Ishikawa (cell line): Measurements from ENCODE around the gene TNFSF15.

Experiments
- CEBPB ChIP-seq: IDR thresholded peaks from 2 replicates; pipeline ENCODE4 v1.6.1; 2012
- CREB1 ChIP-seq: IDR thresholded peaks from 2 replicates; pipeline ENCODE4 v1.6.1; 2012; ENCODE audit warnings: low read depth
- EGR1 ChIP-seq: IDR thresholded peaks from 2 replicates; pipeline ENCODE4 v1.6.1; 2012
- EP300 ChIP-seq: IDR thresholded peaks from 2 replicates; pipeline ENCODE4 v1.6.1; 2012; ENCODE audit warnings: borderline replicate concordance
- FOXM1 ChIP-seq: IDR thresholded peaks from 2 replicates; pipeline ENCODE4 v1.6.1; 2012; ENCODE audit warnings: low read depth, borderline replicate concordance
- MAX ChIP-seq: IDR thresholded peaks from 2 replicates; pipeline ENCODE4 v1.6.1; 2012
- NFIC ChIP-seq: IDR thresholded peaks from 2 replicates; pipeline ENCODE4 v1.6.1; 2012
- RAD21 ChIP-seq: IDR thresholded peaks from 2 replicates; pipeline ENCODE4 v1.6.1; 2012; ENCODE audit warnings: low read depth
- REST ChIP-seq: IDR thresholded peaks from 2 replicates; pipeline ENCODE4 v1.6.1; 2012; ENCODE audit warnings: low read depth, mild to moderate bottlenecking
- TAF1 ChIP-seq: IDR thresholded peaks from 2 replicates; pipeline ENCODE4 v1.6.1; 2012; ENCODE audit warnings: low read depth, mild to moderate bottlenecking
- TCF12 ChIP-seq: IDR thresholded peaks from 2 replicates; pipeline ENCODE4 v1.6.1; 2012; ENCODE audit warnings: low read depth
- TEAD4 ChIP-seq: IDR thresholded peaks from 2 replicates; pipeline ENCODE4 v1.6.1; 2012
- USF1 ChIP-seq: IDR thresholded peaks from 2 replicates; pipeline ENCODE4 v1.6.1; 2012
- YY1 ChIP-seq: IDR thresholded peaks from 2 replicates; pipeline ENCODE4 v1.6.1; 2012; ENCODE audit warnings: low read depth
- ZBTB7A ChIP-seq: IDR thresholded peaks from 2 replicates; pipeline ENCODE4 v1.6.1; 2012; ENCODE audit warnings: low read depth

The TNFSF15 gene

GRCh38 chr9:114759512-114760341 lies 46.1 kb downstream of the TNFSF15 start:
- TF ChIP-seq MAX (no peak), REST (no peak), YY1 (no peak), ZBTB7A (no peak), EP300 (no peak), TEAD4 (no peak), EGR1 (no peak), NFIC (no peak), CREB1 (no peak), RAD21 (no peak), TCF12 (no peak), FOXM1 (no peak), CEBPB (no peak), USF1 (no peak), TAF1 (no peak)

GRCh38 chr9:114757984-114758383 lies 47.9 kb downstream of the TNFSF15 start:
- TF ChIP-seq REST: no peak
- TF ChIP-seq TCF12: no peak
- TF ChIP-seq EP300: no peak
- TF ChIP-seq TEAD4: no peak
- TF ChIP-seq USF1: no peak
- TF ChIP-seq TAF1: no peak
- no peak for TF ChIP-seq ZBTB7A
- no peak for TF ChIP-seq RAD21
- TF ChIP-seq CREB1: no peak
- TF ChIP-seq FOXM1: no peak
- no peak for TF ChIP-seq MAX

- no peak for TF ChIP-seq EGR1
- TF ChIP-seq EP300: no peak
- TF ChIP-seq TCF12: no peak
- no peak for TF ChIP-seq RAD21
- no peak for TF ChIP-seq TAF1
- no peak for TF ChIP-seq MAX
- no peak for TF ChIP-seq ZBTB7A
- no peak for TF ChIP-seq CEBPB
- no peak for TF ChIP-seq USF1
- no peak for TF ChIP-seq FOXM1
- no peak for TF ChIP-seq NFIC
- TF ChIP-seq CREB1: no peak
- TF ChIP-seq YY1: no peak
- TF ChIP-seq TEAD4: no peak
Measured at GRCh38 chr9:114757395-114757794, 48.4 kb downstream of the TNFSF15 start.

GRCh38 chr9:114756920-114757319 lies 48.9 kb downstream of the TNFSF15 start:
- no peak for TF ChIP-seq TEAD4
- no peak for TF ChIP-seq EP300
- TF ChIP-seq REST: no peak
- TF ChIP-seq USF1: no peak
- no peak for TF ChIP-seq ZBTB7A
- no peak for TF ChIP-seq NFIC
- TF ChIP-seq YY1: no peak
- no peak for TF ChIP-seq CEBPB
- no peak for TF ChIP-seq FOXM1
